HFFc6 (cell line): ENCODE measurements around the gene TAF9. TPM values are rescaled to one million over a fixed set of nuclear protein-coding genes. Genes with fewer than 3 reads are reported as not detected.

Experiments
- DNase-seq: peaks from one replicate; pipeline ENCODE4 v3.0.0-alpha.2; 2018
- H3K27ac Mint-ChIP-seq: 2 replicates; pipeline ENCODE4 v1.8.0; 2020; ENCODE audit warnings: mild to moderate bottlenecking, mixed read lengths
- H3K27me3 Mint-ChIP-seq: 2 replicates; pipeline ENCODE4 v1.8.0; 2021; ENCODE audit warnings: mild to moderate bottlenecking, moderate library complexity, mixed read lengths; ENCODE audit not compliant: insufficient read depth
- H3K36me3 Mint-ChIP-seq: 2 replicates; pipeline ENCODE4 v1.8.0; 2021; ENCODE audit warnings: low read depth, mixed read lengths
- H3K4me1 Mint-ChIP-seq: 2 replicates; pipeline ENCODE4 v1.8.0; 2020; ENCODE audit warnings: low read depth, mixed read lengths
- H3K4me3 Mint-ChIP-seq: 2 replicates; pipeline ENCODE4 v1.8.0; 2020; ENCODE audit warnings: mild to moderate bottlenecking, moderate library complexity, mixed read lengths
- H3K9me3 Mint-ChIP-seq: 2 replicates; pipeline ENCODE4 v1.8.0; 2020; ENCODE audit warnings: mild to moderate bottlenecking, mixed read lengths
- CTCF ChIP-seq: fragments of 200-600 bp; sonication (generic); IDR thresholded peaks from 2 replicates; pipeline ENCODE4 v1.5.0; 2021; ENCODE audit warnings: antibody characterized with exemption, mild to moderate bottlenecking
- long read RNA-seq: library from polyadenylated mRNA; unstranded; transcript quantifications from one replicate; pipeline ENCODE4 v2.0.0, GENCODE V29; 2019
- total RNA-seq, 6 experiments: library from RNA; stranded (reverse); fragmentation: NEBNext Ultra II Directional; extraction: Animal tissue kit (Norgen Biotek cat#: 25700); gene quantifications; 2 replicates in 1 of 6; 3 replicates in 5 of 6; pipeline ENCODE4 v1.2.3, GENCODE V29; 2021

Gene TAF9, protein sequence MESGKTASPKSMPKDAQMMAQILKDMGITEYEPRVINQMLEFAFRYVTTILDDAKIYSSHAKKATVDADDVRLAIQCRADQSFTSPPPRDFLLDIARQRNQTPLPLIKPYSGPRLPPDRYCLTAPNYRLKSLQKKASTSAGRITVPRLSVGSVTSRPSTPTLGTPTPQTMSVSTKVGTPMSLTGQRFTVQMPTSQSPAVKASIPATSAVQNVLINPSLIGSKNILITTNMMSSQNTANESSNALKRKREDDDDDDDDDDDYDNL
- 100 to 1,000 TPM in 1 of 6 experiments, 10 to 100 TPM in 5; 81.0 to 110 (median 97.5) TPM for total RNA-seq
- long read RNA-seq, transcript TAF9-202 (3 exons, 1,461 nt), result minor isoform, 5 of 121 reads
- long read RNA-seq, transcript TAF9-201 (3 exons, 1,283 nt), result major isoform, 106 of 121 reads
- long read RNA-seq, transcript TAF9-205 (2 exons, 1,331 nt), result minor isoform, 6 of 121 reads
- long read RNA-seq, partial matches to known transcripts, result 0 of 121 reads
- long read RNA-seq, other reads (novel, unspliced or antisense), result 1 of 121 reads

GRCh38 chr5:69369340-69370121 is at the start of gene TAF9, which contains the start of the genes AK6 and RAD17:
TAF9 (minus strand) TSS chr5:69369520; CDS start chr5:69365737, 3,783 bp downstream.
AK6 (minus strand) TSS chr5:69369520; CDS start chr5:69369490, 30 bp downstream.
RAD17 (plus strand) TSS chr5:69369818; CDS start chr5:69372209, 2,391 bp downstream.
- peak within 1 kb of the TSS; percentile 98 for H3K27ac Mint-ChIP-seq
- H3K9me3 Mint-ChIP-seq, result no peaks in the 10 kb centered on the region
- peak; percentile 84 for DNase-seq
- H3K4me1 Mint-ChIP-seq, result peaks cover 43% of the 10 kb centered on the region
- H3K4me3 Mint-ChIP-seq, result peak within 1 kb of the TSS; percentile 98
- peaks cover 28% of the 10 kb centered on the region for H3K36me3 Mint-ChIP-seq
- TF ChIP-seq CTCF, result no peak
- no peaks in the 10 kb centered on the region for H3K27me3 Mint-ChIP-seq

DNA sequence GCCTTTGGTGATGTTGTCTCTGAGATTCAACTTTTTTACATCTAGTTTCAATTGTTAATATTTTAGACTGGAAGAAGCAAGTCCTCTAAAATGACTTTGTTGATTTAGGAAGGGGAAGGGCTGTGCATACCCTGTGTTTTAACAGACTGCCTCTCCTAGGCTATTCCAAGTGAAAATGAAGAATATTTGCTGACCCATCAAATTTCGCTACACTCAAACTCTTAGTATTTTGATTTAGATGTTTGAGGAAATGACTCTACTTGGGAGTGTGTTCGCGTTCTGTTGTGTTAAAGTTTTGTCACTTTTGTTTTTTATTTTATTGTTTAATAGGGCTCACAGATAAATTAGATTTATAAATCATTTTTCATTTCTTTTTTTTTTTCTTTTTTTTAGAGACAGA is 49.2 kb upstream of the TAF9 start:
- DNase-seq, result no peak
- H3K4me1 Mint-ChIP-seq, result no peaks in the 10 kb centered on the region
- H3K4me3 Mint-ChIP-seq, result no peak overlapping the region
- TF ChIP-seq CTCF, result no peak
- H3K27me3 Mint-ChIP-seq, result no peaks in the 10 kb centered on the region
- no peak overlapping the region for H3K27ac Mint-ChIP-seq
- H3K9me3 Mint-ChIP-seq, result no peaks in the 10 kb centered on the region
- peaks cover 30% of the 10 kb centered on the region for H3K36me3 Mint-ChIP-seq

DNA sequence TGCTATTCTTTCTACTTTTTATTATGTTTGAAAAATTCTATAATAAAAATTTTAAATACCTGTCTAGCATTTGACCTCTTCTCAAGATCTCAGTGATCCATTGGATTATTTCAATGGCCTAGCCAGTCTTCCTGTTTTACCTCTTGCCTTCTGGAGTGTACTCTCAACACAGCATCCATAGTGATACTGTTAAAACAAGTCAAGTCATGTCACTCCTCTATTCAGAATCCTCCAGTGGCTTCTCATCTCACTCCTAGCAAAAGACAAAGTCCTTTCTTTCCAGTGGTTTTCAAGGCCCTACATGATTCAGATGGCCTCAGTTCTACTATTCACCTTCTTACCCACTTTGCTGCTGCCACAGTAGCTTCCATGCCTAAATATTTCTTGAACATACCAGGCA is 47.4 kb upstream of the TAF9 start:
- Mint-ChIP-seq H3K27me3 (no peaks in the 10 kb centered on the region; the same call in 1 of the 2 replicates), H3K4me3 (no peak overlapping the region), H3K36me3 (peaks cover 30% of the 10 kb centered on the region), H3K4me1 (no peaks in the 10 kb centered on the region), H3K27ac (no peak overlapping the region), H3K9me3 (no peaks in the 10 kb centered on the region)
- TF ChIP-seq CTCF, result no peak
- DNase-seq, result no peak

- Mint-ChIP-seq H3K36me3 (peaks cover 36% of the 10 kb centered on the region), H3K4me3 (no peak overlapping the region), H3K27me3 (no peaks in the 10 kb centered on the region; the same call in 1 of the 2 replicates), H3K9me3 (no peaks in the 10 kb centered on the region), H3K27ac (no peak overlapping the region), H3K4me1 (no peaks in the 10 kb centered on the region)
- DNase-seq, result no peak
- TF ChIP-seq CTCF, result no peak
Measured at GRCh38 chr5:69416180-69416579, 46.9 kb upstream of the TAF9 start.

DNA sequence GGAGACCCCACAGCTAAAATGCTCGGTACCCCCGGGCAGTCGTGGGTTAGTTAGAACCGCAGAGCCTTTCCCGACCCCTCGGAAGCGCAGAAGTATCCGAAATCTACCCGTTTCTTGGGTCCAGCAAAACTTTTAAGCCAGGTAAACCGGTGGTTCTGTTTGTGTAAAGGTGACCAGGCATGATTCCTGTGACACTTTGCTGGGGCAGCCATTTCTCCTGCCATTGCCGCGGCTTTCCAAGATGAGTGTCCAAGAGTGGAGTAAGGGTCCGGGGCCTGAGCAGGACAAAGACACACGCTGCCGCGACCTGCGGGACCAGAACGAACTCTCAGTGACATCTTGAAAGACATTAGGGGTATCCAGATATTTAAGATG is 46.3 kb upstream of the TAF9 start:
- no peaks in the 10 kb centered on the region for H3K4me1 Mint-ChIP-seq
- H3K36me3 Mint-ChIP-seq, result peaks cover 36% of the 10 kb centered on the region
- H3K27me3 Mint-ChIP-seq, result no peaks in the 10 kb centered on the region; the same call in 1 of the 2 replicates
- no peak overlapping the region for H3K27ac Mint-ChIP-seq
- H3K9me3 Mint-ChIP-seq, result no peaks in the 10 kb centered on the region
- DNase-seq, result no peak
- TF ChIP-seq CTCF, result no peak
- H3K4me3 Mint-ChIP-seq, result no peak overlapping the region
